CD8-positive, alpha-beta memory T cell (primary cell): ENCODE results near the gene GRM7. TPM values are rescaled to one million over a fixed set of nuclear protein-coding genes. Genes with fewer than 3 reads are reported as not detected.

Source experiments
- CTCF ChIA-PET: fragments of 350-600 bp; sonication (Branson Sonifier 250); formaldehyde crosslinking; loops from one replicate; lab custom pipeline; 2021; ENCODE audit warnings: antibody characterized with exemption; lab: Charles Lee
- POLR2A ChIA-PET: fragments of 350-600 bp; sonication (Branson Sonifier 250); formaldehyde crosslinking; loops from one replicate; lab custom pipeline; 2021; ENCODE audit warnings: antibody characterized with exemption; lab: Charles Lee
- DNase-seq, 5 donors: peaks; one replicate each; pipeline versions ENCODE4 v3.0.0 to v3.0.0-alpha.2; 2020 to 2022; ENCODE audit warnings: mixed read lengths in 1 of 5
- H3K27ac ChIP-seq: one replicate; pipeline ENCODE4 v1.7.0; 2013; ENCODE audit warnings: low read depth, mild to moderate bottlenecking, low read length, moderate library complexity
- H3K27me3 ChIP-seq: 2 replicates; pipeline ENCODE4 v1.7.0; 2013; ENCODE audit warnings: low read length, mild to moderate bottlenecking; ENCODE audit not compliant: insufficient read depth, poor library complexity, severe bottlenecking
- H3K36me3 ChIP-seq: 2 replicates; pipeline ENCODE4 v1.7.0; 2013; ENCODE audit warnings: mild to moderate bottlenecking, low read length, moderate library complexity; ENCODE audit not compliant: insufficient read depth
- H3K4me1 ChIP-seq: 2 replicates; pipeline ENCODE4 v1.7.0; 2013; ENCODE audit warnings: mild to moderate bottlenecking, low read length, moderate library complexity; ENCODE audit not compliant: insufficient read depth
- H3K4me3 ChIP-seq: 2 replicates; pipeline ENCODE4 v1.7.0; 2013; ENCODE audit warnings: mild to moderate bottlenecking, low read length
- H3K9me3 ChIP-seq: 2 replicates; pipeline ENCODE4 v1.7.0; 2013; ENCODE audit warnings: mild to moderate bottlenecking, low read length
- H3K27ac Mint-ChIP-seq, 8 donors: one replicate each; pipeline ENCODE4 v1.8.0; 2020 to 2021; ENCODE audit warnings: mixed read lengths in 8 of 8, mild to moderate bottlenecking in 6 of 8, inconsistent platforms in 3 of 8, moderate library complexity in 3 of 8
- H3K27me3 Mint-ChIP-seq, 2 donors: one replicate each; pipeline ENCODE4 v1.8.0; 2020 to 2021; ENCODE audit warnings: mixed read lengths in 2 of 2, mild to moderate bottlenecking in 1 of 2, moderate library complexity in 1 of 2
- H3K36me3 Mint-ChIP-seq, 3 donors: one replicate each; pipeline ENCODE4 v1.8.0; 2020 to 2021; ENCODE audit warnings: mixed read lengths in 3 of 3, inconsistent platforms in 1 of 3, mild to moderate bottlenecking in 1 of 3
- H3K4me1 Mint-ChIP-seq, 3 donors: one replicate each; pipeline ENCODE4 v1.8.0; 2020 to 2021; ENCODE audit warnings: mixed read lengths in 3 of 3, inconsistent platforms in 1 of 3, mild to moderate bottlenecking in 1 of 3
- H3K4me3 Mint-ChIP-seq, 7 donors: one replicate each; pipeline ENCODE4 v1.8.0; 2020 to 2021; ENCODE audit warnings: mixed read lengths in 7 of 7, mild to moderate bottlenecking in 6 of 7, moderate library complexity in 4 of 7, inconsistent platforms in 2 of 7
- H3K9me3 Mint-ChIP-seq, 5 donors: one replicate each; pipeline ENCODE4 v1.8.0; 2020 to 2022; ENCODE audit warnings: mixed read lengths in 5 of 5, mild to moderate bottlenecking in 3 of 5, moderate library complexity in 2 of 5, inconsistent platforms in 1 of 5
- polyA plus RNA-seq: library from polyadenylated mRNA; unstranded; fragments of 300-500 nt; fragmentation: Illumina TruSeq; gene quantifications from one replicate; pipeline ENCODE4 v1.2.3, GENCODE V29; 2021
- total RNA-seq, 2 experiments: library from RNA; stranded (reverse); gene quantifications; one replicate each; pipeline ENCODE4 v1.2.3, GENCODE V29; 2021

The GRM7 gene
- total and polyA plus RNA-seq, 3 experiments from 2014 or later: not detected

- no peak overlapping the region for H3K4me3 Mint-ChIP-seq
- CTCF ChIA-PET: no interaction called here
- POLR2A ChIA-PET: no interaction called here
Measured at GRCh38 chr3:7487763-7488162, 626.8 kb downstream of the GRM7 start.

GRCh38 chr3:7489417-7489816 lies 628.5 kb downstream of the GRM7 start:
- H3K36me3 Mint-ChIP-seq: peaks cover 0 to 1% (median 0%) of the 10 kb centered on the region in 3 donors
- H3K4me3 ChIP-seq: no peak overlapping the region
- DNase-seq: no peak
- no peak overlapping the region for H3K27ac ChIP-seq
- H3K4me3 Mint-ChIP-seq: no peak overlapping the region
- no peaks in the 10 kb centered on the region for H3K27me3 Mint-ChIP-seq
- no peaks in the 10 kb centered on the region for H3K36me3 ChIP-seq
- peaks cover 2 to 29% (median 2%) of the 10 kb centered on the region in 5 donors for H3K9me3 Mint-ChIP-seq
- H3K9me3 ChIP-seq: no peaks in the 10 kb centered on the region
- H3K4me1 Mint-ChIP-seq: no peaks in the 10 kb centered on the region
- no peaks in the 10 kb centered on the region for H3K4me1 ChIP-seq
- ChIA-PET CTCF (no interaction called here), POLR2A (no interaction called here)
- H3K27ac Mint-ChIP-seq: no peak overlapping the region
- no peaks in the 10 kb centered on the region for H3K27me3 ChIP-seq

More at GRCh38 chr3:7487763-7488162, 626.8 kb downstream of the GRM7 start:
- H3K36me3 Mint-ChIP-seq: peaks cover 0 to 1% (median 0%) of the 10 kb centered on the region in 3 donors
- H3K4me1 ChIP-seq: no peaks in the 10 kb centered on the region
- H3K27ac Mint-ChIP-seq: no peak overlapping the region
- H3K4me1 Mint-ChIP-seq: no peaks in the 10 kb centered on the region
- no peaks in the 10 kb centered on the region for H3K36me3 ChIP-seq
- no peaks in the 10 kb centered on the region for H3K27me3 Mint-ChIP-seq
- DNase-seq: no peak
- H3K27me3 ChIP-seq: no peaks in the 10 kb centered on the region
- H3K4me3 ChIP-seq: no peak overlapping the region
- no peak overlapping the region for H3K27ac ChIP-seq
- H3K9me3 ChIP-seq: no peaks in the 10 kb centered on the region
- peaks cover 0 to 18% (median 0%) of the 10 kb centered on the region in 5 donors for H3K9me3 Mint-ChIP-seq

DNA sequence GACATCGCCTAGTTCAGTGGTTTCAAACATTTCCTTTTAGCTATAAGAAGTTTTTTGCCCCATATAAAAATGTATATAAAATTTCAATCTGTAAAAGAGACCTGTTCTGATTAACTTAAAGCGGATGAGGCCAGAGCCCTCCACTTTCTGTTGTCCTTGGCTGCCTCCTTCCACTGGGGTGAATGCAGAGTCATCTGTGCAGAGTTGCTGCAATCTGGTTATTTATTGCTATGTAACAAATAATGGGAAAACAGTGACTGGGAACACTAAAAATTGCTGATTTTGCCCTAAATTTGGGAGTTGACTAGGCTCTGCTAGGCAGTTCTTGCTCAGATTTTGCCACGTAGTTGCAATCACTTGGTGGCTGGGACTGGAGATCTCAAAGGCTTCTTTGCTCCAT lies 637.8 kb downstream of the GRM7 start:
- CTCF ChIA-PET: no interaction called here
- H3K27me3 ChIP-seq: no peaks in the 10 kb centered on the region
- Mint-ChIP-seq H3K4me3 (no peak overlapping the region), H3K36me3 (no peaks in the 10 kb centered on the region), H3K9me3 (peaks cover 2 to 20% (median 5%) of the 10 kb centered on the region in 5 donors), H3K27me3 (no peaks in the 10 kb centered on the region), H3K27ac (no peak overlapping the region), H3K4me1 (no peaks in the 10 kb centered on the region)
- no peaks in the 10 kb centered on the region for H3K4me1 ChIP-seq
- H3K9me3 ChIP-seq: no peaks in the 10 kb centered on the region
- POLR2A ChIA-PET: no interaction called here
- H3K36me3 ChIP-seq: no peaks in the 10 kb centered on the region
- no peak overlapping the region for H3K4me3 ChIP-seq
- no peak for DNase-seq
- no peak overlapping the region for H3K27ac ChIP-seq

- Mint-ChIP-seq H3K27ac (no peak overlapping the region), H3K4me3 (no peak overlapping the region), H3K4me1 (no peaks in the 10 kb centered on the region), H3K27me3 (no peaks in the 10 kb centered on the region), H3K36me3 (no peaks in the 10 kb centered on the region), H3K9me3 (peaks cover 0 to 17% (median 0%) of the 10 kb centered on the region in 5 donors)
- no peaks in the 10 kb centered on the region for H3K27me3 ChIP-seq
- CTCF ChIA-PET: no interaction called here
- H3K36me3 ChIP-seq: no peaks in the 10 kb centered on the region
- H3K4me1 ChIP-seq: no peaks in the 10 kb centered on the region
- H3K27ac ChIP-seq: no peak overlapping the region
- POLR2A ChIA-PET: no interaction called here
- no peak overlapping the region for H3K4me3 ChIP-seq
- H3K9me3 ChIP-seq: no peaks in the 10 kb centered on the region
- no peak for DNase-seq
Measured at GRCh38 chr3:7503431-7503830, 642.5 kb downstream of the GRM7 start.

- ChIA-PET CTCF (no interaction called here), POLR2A (no interaction called here)
- H3K9me3 ChIP-seq: no peaks in the 10 kb centered on the region
- DNase-seq: no peak
- no peaks in the 10 kb centered on the region for H3K27me3 Mint-ChIP-seq
- H3K4me1 Mint-ChIP-seq: no peaks in the 10 kb centered on the region
- H3K27me3 ChIP-seq: no peaks in the 10 kb centered on the region
- no peak overlapping the region for H3K4me3 Mint-ChIP-seq
- peaks cover 0 to 17% (median 0%) of the 10 kb centered on the region in 5 donors for H3K9me3 Mint-ChIP-seq
- no peak overlapping the region for H3K27ac ChIP-seq
- no peak overlapping the region for H3K4me3 ChIP-seq
- H3K27ac Mint-ChIP-seq: no peak overlapping the region
- H3K36me3 Mint-ChIP-seq: no peaks in the 10 kb centered on the region
- H3K4me1 ChIP-seq: no peaks in the 10 kb centered on the region
- no peaks in the 10 kb centered on the region for H3K36me3 ChIP-seq
Measured at GRCh38 chr3:7504886-7505775, 644.2 kb downstream of the GRM7 start.

- no peaks in the 10 kb centered on the region for H3K4me1 Mint-ChIP-seq
- CTCF ChIA-PET: no interaction called here
- no peaks in the 10 kb centered on the region for H3K36me3 Mint-ChIP-seq
- H3K27me3 Mint-ChIP-seq: no peaks in the 10 kb centered on the region
- no peak for DNase-seq
- no peak overlapping the region for H3K27ac Mint-ChIP-seq
- POLR2A ChIA-PET: no interaction called here
- Histone ChIP-seq H3K4me3 (no peak overlapping the region), H3K4me1 (no peaks in the 10 kb centered on the region), H3K9me3 (no peaks in the 10 kb centered on the region), H3K27me3 (no peaks in the 10 kb centered on the region), H3K36me3 (no peaks in the 10 kb centered on the region), H3K27ac (no peak overlapping the region)
- H3K4me3 Mint-ChIP-seq: no peak overlapping the region
- H3K9me3 Mint-ChIP-seq: peaks cover 0 to 16% (median 0%) of the 10 kb centered on the region in 5 donors
Measured at GRCh38 chr3:7506606-7507180, 645.8 kb downstream of the GRM7 start.

GRCh38 chr3:7508821-7509220 lies 647.9 kb downstream of the GRM7 start:
- ChIA-PET POLR2A (no interaction called here), CTCF (no interaction called here)
- H3K27ac ChIP-seq: no peak overlapping the region
- H3K27me3 Mint-ChIP-seq: no peaks in the 10 kb centered on the region
- no peak for DNase-seq
- H3K4me1 Mint-ChIP-seq: no peaks in the 10 kb centered on the region
- peaks cover 0 to 16% (median 2%) of the 10 kb centered on the region in 5 donors for H3K9me3 Mint-ChIP-seq
- no peaks in the 10 kb centered on the region for H3K36me3 Mint-ChIP-seq
- H3K4me1 ChIP-seq: no peaks in the 10 kb centered on the region
- no peak overlapping the region for H3K27ac Mint-ChIP-seq
- H3K36me3 ChIP-seq: no peaks in the 10 kb centered on the region
- no peak overlapping the region for H3K4me3 ChIP-seq
- no peaks in the 10 kb centered on the region for H3K27me3 ChIP-seq
- H3K9me3 ChIP-seq: no peaks in the 10 kb centered on the region
- no peak overlapping the region for H3K4me3 Mint-ChIP-seq

GRCh38 chr3:7512048-7512447 lies 651.1 kb downstream of the GRM7 start:
- no peaks in the 10 kb centered on the region for H3K9me3 ChIP-seq
- H3K4me3 Mint-ChIP-seq: no peak overlapping the region
- H3K27me3 ChIP-seq: no peaks in the 10 kb centered on the region
- H3K36me3 ChIP-seq: no peaks in the 10 kb centered on the region
- H3K9me3 Mint-ChIP-seq: peaks cover 0 to 11% (median 2%) of the 10 kb centered on the region in 5 donors
- ChIA-PET POLR2A (no interaction called here), CTCF (no interaction called here)
- no peaks in the 10 kb centered on the region for H3K36me3 Mint-ChIP-seq
- no peak overlapping the region for H3K27ac ChIP-seq
- no peak for DNase-seq
- H3K4me1 Mint-ChIP-seq: no peaks in the 10 kb centered on the region
- no peaks in the 10 kb centered on the region for H3K27me3 Mint-ChIP-seq
- H3K4me1 ChIP-seq: no peaks in the 10 kb centered on the region
- H3K27ac Mint-ChIP-seq: no peak overlapping the region
- no peak overlapping the region for H3K4me3 ChIP-seq
